Astrocyte of the spinal cord (primary cell): ENCODE measurements around the gene BRD2.

ENCODE experiments used
- DNase-seq: peaks from one replicate; pipeline ENCODE4 v3.0.0; 2011; ENCODE audit warnings: low read depth, low spot score
- H3K4me3 ChIP-seq: 2 replicates; pipeline ENCODE4 v1.5.1; 2011; ENCODE audit warnings: low read depth, mild to moderate bottlenecking, low read length, moderate library complexity
- CTCF ChIP-seq: IDR thresholded peaks from 2 replicates; pipeline ENCODE4 v1.5.1; 2012; ENCODE audit warnings: low read depth, mild to moderate bottlenecking, low read length, inconsistent platforms
- in situ Hi-C: cut with HindIII; loops from 2 replicates; pipeline ENCODE4 v1.10.0; 2017; ENCODE audit warnings: low sequenced_read_pairs

Gene BRD2

GRCh38 chr6:32968867-32969684, 682 bp downstream of the BRD2 start:
- in situ Hi-C loops = no loop called here
- peak; percentile 88 for DNase-seq
- TF ChIP-seq CTCF = peak; percentile 25
- peak overlapping the region; percentile 94 for H3K4me3 ChIP-seq

- H3K4me3 ChIP-seq = peak overlapping the region; percentile 94
- TF ChIP-seq CTCF = no peak
- in situ Hi-C loops = loop anchor here (10.0 kb wide), 1 partner anchor 125 kb away; the partner anchor contains the start of gene PSMB8
- DNase-seq = peak; percentile 96
These were observed 1.5 kb downstream of the BRD2 start for GRCh38 chr6:32969685-32970412.

GRCh38 chr6:32970413-32971241, 2.2 kb downstream of the BRD2 start:
- peak; percentile 94 for DNase-seq
- in situ Hi-C loops = loop anchor here (10.0 kb wide), 1 partner anchor 126 kb away; the partner anchor contains the start of gene PSMB8
- H3K4me3 ChIP-seq = peak overlapping the region; percentile 94
- no peak for TF ChIP-seq CTCF

GRCh38 chr6:32971242-32971580, 2.8 kb downstream of the BRD2 start:
- DNase-seq = no peak
- in situ Hi-C loops = loop anchor here (10.0 kb wide), 1 partner anchor 126 kb away; the partner anchor contains the start of gene PSMB8
- TF ChIP-seq CTCF = no peak
- peak overlapping the region; percentile 94 for H3K4me3 ChIP-seq

- in situ Hi-C loops = loop anchor here (10.0 kb wide), 1 partner anchor 127 kb away; the partner anchor contains the start of gene PSMB8
- TF ChIP-seq CTCF = no peak
- peak; percentile 100 for DNase-seq
- H3K4me3 ChIP-seq = peak overlapping the region; percentile 94
These were observed 3.4 kb downstream of the BRD2 start for GRCh38 chr6:32971581-32972352.
